Lung microvascular endothelial cell (primary cell): Measurements from ENCODE around the gene RNF44. TPM values are rescaled to one million over a fixed set of nuclear protein-coding genes. Genes with fewer than 3 reads are reported as not detected.

Experiments used
- total RNA-seq: library from RNA; depleted of rRNA; stranded (reverse); fragments of >200 nt; gene quantifications from 2 replicates; pipeline ENCODE4 v1.2.1, GENCODE V29; 2014

The RNF44 gene
- total RNA-seq, 1 donor from 2014 or later, result 5.6 TPM

Other genes with a start within 250 kb of the RNF44 start
- gene KIAA1191, start 175.6 kb downstream of the RNF44 start, total RNA-seq, result 71.5 and 115 TPM in 2 replicates
- 4.8 and 10.5 TPM in 2 replicates for gene ARL10, start 171.9 kb downstream of the RNF44 start, total RNA-seq
- 9.4 and 11.7 TPM in 2 replicates for gene NOP16, start 148.8 kb downstream of the RNF44 start, total RNA-seq
- gene HIGD2A, start 148.7 kb downstream of the RNF44 start, total RNA-seq, result 35.1 and 41.3 TPM in 2 replicates
- gene CLTB, start 120.9 kb downstream of the RNF44 start, total RNA-seq, result 90.7 and 171 TPM in 2 replicates
- 30.1 and 57.3 TPM in 2 replicates for gene FAF2, start 89.0 kb downstream of the RNF44 start, total RNA-seq
- under 0.01 TPM in 1 of 2 replicates, not detected in the other for gene CDHR2, start 11.9 kb upstream of the RNF44 start, total RNA-seq
- 3.6 and 5.2 TPM in 2 replicates for gene GPRIN1, start 72.8 kb upstream of the RNF44 start, total RNA-seq
- gene SNCB, start 93.1 kb upstream of the RNF44 start, total RNA-seq, result 0.99 and 1.1 TPM in 2 replicates
- gene EIF4E1B, start 93.3 kb upstream of the RNF44 start, total RNA-seq, result not detected in 2 replicates
- gene TSPAN17, start 110.1 kb upstream of the RNF44 start, total RNA-seq, result 34.4 and 38.7 TPM in 2 replicates